CD4-positive, alpha-beta T cell treated with Interleukin-6 at 100 ng/mL for 8 hours (primary cell): ENCODE data around the gene USE1.

Experiments
- DNase-seq: peaks from one replicate; pipeline ENCODE4 v3.0.0-alpha.2; 2020; ENCODE audit warnings: mixed read lengths, low spot score

Gene USE1

DNA sequence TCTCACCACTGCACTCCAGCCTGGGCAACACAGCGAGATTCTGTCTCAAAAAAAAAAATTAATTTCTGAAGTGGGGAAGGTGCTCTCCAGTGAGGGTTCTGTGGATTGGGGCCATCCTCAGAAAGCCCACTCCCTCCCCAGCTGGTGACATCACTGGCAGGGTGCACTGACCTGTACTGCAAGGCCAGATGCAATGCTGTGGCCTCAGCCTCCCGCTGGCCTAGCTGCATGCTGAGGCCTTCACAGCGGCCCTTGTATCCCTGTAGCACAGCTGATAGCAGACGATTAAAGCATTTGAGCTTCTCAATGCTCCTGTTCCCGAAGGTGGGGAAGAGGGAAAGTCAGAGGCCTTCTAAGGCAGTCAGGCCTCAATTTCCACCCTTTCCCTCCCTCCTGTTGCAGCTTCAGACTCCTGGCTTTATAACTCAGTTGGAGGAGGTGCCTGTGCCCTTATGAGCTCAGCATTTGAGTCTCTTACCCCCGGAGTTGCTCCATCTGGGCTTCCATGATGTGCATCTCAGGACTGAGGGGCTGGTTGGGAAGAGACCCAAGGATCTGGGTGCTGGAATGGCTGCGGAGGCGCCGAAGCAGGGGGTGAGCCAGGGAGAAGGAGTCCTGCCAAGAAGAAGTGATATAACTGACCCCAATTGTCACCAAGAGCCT lies 44.1 kb downstream of the USE1 start:
- no peak for DNase-seq

DNA sequence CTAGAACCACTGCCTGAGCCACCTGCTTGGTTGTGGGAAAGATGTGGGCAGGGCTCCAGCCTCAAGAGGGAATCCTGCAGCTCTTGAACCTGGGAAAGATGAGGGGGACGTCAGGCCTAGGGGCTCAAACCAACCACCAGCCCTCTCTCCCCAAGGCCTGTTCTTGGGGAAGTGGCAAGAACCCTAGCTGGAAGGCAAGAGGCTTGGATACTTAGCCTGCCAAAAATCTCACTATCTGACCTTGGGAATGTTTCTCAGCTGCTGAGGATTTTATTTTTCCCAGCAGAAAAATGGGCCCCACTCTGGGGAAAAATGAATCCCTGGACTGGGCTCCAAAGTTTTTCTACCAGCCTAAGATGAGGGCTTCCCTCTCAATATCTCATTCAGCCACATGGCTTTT lies 44.8 kb downstream of the USE1 start:
- DNase-seq = no peak

DNA sequence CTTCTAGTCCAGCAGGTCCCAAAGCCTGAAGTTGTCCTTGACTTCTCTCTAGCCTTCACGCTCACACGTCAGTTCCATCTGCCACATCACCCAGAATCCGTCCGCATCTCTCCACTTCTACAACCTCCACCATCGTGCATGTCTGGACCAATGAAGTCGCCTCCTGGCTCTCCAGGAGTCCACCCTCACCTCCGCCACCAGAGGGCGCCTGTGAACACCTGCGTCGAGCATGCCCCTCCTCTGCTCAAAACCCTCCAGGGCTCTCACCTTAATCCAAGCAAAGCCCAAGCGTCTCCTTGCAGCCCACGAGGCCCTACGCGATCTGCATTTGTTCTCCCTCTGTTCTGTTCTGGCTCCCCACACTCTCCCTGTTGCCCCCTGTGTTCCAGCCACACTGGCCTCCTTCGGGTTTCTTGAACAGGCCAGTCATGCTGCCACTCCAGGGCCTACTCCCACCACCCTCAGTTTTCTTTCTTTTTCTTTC lies 45.7 kb downstream of the USE1 start:
- DNase-seq = peak; percentile 90

DNA sequence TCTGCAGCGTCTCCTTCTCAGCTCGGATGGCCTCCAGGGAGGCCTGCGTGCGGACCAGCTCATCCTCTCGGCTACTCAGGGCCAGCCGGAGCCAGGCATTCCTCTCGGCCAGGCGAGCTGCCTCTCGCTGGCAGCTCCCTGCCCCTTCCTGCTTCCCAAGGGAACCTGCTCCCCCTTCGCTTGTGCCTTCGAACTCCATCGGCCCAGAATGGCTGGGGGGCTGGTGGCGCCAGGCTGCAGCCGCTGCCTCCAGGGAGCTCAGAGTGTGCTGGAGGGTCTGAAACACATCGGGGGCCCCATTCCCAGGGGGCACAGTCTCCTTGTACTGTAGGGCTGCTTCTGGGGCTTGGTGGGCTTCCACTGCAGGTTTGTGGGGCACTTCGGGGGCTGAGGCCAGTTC lies 47.4 kb downstream of the USE1 start:
- DNase-seq = no peak

DNA sequence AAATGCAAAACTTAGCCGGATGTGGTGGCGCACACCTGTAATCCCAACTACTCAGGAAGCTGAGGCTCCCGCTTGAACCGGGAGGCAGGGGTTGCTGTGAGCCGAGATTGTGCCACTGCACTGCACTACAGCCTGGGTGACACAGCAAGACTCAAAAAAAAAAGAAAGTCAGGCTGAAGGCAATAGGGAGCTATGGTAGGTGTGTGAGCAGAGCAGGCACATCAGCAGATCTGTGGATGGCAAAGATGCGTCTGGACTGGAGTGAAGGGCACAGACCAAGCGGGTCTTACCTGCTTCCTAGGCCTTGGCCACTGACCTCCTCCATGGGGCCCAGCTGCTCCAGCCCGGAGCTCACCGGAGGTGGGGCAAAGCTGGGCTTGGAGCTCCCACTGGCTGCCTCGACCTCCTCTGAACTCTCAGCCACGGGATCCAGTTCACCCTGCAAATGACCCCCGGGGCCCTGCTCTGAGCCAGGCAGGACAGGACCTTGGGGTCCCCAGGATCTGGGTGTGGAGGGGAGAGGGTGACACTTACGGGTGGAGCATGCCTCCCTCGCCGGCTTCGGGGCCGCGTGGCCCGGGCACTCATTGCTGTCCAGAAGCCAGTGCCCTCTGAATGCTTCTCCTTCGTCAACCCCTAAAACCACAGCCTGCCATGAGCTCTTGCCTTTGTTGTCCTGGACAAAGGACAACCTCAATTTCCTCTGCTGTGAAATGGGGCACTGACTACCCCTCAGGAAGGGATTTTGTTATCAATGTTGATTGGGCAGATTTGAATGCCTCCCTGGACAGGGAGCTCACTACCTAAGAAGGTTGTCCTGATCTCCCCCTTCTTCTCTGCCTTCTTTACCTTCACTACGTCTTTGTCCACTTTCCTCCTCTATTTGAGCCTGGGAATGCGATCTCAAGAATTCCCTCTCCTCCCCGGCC lies 48.8 kb downstream of the USE1 start:
- DNase-seq = no peak

DNA sequence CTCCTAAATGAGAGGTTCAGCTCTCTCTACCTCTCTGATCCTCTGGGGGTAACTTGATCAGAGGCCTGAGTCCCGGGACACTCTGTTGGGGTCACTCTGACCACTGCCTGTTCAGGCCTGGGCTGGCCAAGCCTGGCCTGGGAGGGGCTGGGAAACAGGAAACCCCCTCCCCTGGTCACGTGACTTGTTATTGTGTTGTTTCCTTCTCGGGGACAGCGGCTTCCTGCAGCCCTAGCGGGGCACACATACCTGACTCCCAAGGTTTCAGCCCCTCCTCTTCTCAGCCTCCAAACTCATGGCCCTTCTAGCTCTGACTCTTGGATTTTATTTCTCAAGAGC lies 49.5 kb downstream of the USE1 start, which contains the start of gene USHBP1:
Gene USHBP1 (minus strand): TSS at position 105 of the 339 bp plus-strand sequence. CDS start 446 bp downstream, outside the sequence.
- no peak for DNase-seq

DNA sequence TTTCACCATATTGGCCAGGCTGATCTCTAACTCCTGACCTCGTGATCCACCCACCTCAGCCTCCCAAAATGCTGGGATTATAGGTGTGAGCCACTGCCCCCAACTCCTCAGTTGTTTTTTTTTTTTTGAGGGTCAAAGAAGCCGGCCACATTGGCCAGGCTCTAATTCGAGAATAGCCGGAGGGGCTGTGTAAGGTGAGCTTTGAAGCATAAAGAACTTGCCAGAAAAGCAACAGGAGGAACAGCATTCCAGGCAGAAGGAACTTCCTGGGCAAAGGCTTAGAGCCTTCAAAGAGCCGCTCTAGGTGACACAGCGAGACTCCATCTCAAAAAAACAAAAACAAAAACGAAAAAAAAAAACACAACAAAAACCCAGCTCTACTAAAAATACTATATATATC lies 50.9 kb downstream of the USE1 start:
- DNase-seq = no peak

DNA sequence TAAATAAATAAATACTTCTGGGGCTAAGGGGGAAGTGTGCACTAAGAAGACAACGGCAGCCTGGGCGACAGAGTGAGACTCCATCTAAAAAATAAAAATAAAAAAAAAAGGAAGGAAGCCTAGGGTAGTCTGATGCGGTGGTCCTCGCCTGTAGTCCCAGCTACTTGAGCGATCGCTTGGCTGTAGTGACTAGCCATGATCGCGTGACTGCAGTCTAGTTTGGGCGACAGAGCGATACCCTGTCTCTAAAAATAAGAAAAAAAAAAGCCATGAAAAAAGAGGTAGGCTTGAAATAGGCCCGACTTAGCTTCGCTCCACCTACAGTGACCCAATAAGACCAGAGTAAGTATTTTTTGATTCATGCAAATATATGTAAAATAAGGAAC lies 51.4 kb downstream of the USE1 start:
- no peak for DNase-seq

DNA sequence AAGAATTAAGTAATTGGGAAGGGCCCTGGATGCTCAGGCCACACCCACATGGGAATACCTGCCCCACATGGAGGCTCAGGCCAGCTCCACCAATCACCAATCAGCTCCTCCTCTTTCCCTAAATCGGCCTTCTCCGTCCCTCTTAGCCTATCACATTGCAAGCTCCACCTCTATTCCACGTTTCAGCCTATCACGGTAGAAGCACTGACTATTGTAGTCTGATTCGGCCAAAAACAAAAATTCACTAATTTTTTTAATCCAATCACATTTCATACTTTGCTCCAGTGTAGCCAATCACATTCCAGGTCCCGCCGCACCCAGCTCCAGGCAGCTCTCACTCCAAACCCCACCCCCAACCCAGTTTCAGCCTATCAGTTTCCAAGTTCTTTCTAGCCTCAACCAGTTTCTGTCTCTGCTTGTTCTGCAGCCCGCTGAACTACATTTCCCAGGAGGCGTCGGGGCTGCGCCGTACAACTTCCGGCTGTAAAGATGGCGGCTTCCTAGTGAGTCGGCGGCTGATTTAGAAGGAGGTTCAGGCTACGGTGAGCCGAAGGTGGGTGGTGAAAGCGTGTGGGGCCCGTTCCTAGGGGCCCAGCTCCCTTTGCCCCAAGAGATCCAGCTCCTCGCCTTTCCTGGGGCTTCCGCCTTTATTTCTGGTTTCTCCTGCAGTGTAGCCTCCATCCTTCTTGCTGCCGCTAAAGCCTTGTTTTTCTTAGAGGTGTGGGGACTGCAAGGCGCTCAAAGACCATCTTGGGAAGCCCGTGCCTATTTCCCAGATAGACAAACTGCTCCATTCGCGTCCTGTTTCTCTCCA lies 52.0 kb downstream of the USE1 start, which contains the start of gene BABAM1:
Gene BABAM1 (plus strand): TSS at position 469 of the 814 bp plus-strand sequence. CDS start 1,364 bp downstream, outside the sequence.
- peak; percentile 97 for DNase-seq

DNA sequence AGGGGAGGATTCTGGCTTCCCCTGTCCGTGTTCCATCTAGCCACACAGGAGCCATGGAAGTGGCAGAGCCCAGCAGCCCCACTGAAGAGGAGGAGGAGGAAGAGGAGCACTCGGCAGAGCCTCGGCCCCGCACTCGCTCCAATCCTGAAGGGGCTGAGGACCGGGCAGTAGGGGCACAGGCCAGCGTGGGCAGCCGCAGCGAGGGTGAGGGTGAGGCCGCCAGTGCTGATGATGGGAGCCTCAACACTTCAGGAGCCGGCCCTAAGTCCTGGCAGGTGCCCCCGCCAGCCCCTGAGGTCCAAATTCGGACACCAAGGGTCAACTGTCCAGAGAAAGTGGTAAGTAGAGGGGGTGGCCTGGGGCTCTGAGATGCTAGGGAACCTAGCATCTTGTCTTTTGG lies 53.6 kb downstream of the USE1 start:
- DNase-seq = no peak
